OCI-LY7 (cell line): ENCODE results near the gene DCC. TPM values are rescaled to one million over a fixed set of nuclear protein-coding genes. Genes with fewer than 3 reads are reported as not detected.

Experiments
- BruUV-seq: library from RNA; stranded (reverse); fragments of 400-500 nt; replicated peaks from 2 replicates; lab custom pipeline; 2021; lab: Mats Ljungman, UMichigan
- CTCF ChIA-PET: fragments of 300-600 bp; sonication (Branson Sonifier 250); formaldehyde crosslinking; loops from one replicate; lab custom pipeline; 2022; ENCODE audit warnings: antibody characterized with exemption; ENCODE audit not compliant: unreplicated experiment; lab: Charles Lee
- POLR2A ChIA-PET: fragments of 300-600 bp; sonication (Branson Sonifier 250); formaldehyde crosslinking; loops from one replicate; lab custom pipeline; 2022; ENCODE audit warnings: antibody characterized with exemption; lab: Charles Lee
- DNase-seq: peaks from one replicate; pipeline ENCODE4 v3.0.0-alpha.2; 2015; ENCODE audit warnings: low spot score
- H2AFZ ChIP-seq: fragments of 200-600 bp; sonication (generic), shearing (Covaris generic); 2 replicates; pipeline ENCODE4 v1.6.1; 2014; ENCODE audit warnings: mild to moderate bottlenecking, antibody characterized with exemption, low read length, moderate library complexity
- H3K27ac ChIP-seq: fragments of 200-600 bp; sonication (generic); 2 replicates; pipeline ENCODE4 v1.5.1; 2014; ENCODE audit warnings: mixed run types, low read depth, mild to moderate bottlenecking, moderate library complexity, low read length, inconsistent platforms; ENCODE audit not compliant: poor library complexity, severe bottlenecking
- H3K36me3 ChIP-seq: fragments of 200-600 bp; sonication (generic); 2 replicates; pipeline ENCODE4 v1.6.1; 2014; ENCODE audit warnings: mild to moderate bottlenecking, antibody characterized with exemption, low read length, moderate library complexity, mixed read lengths; ENCODE audit not compliant: insufficient read depth
- H3K4me1 ChIP-seq: fragments of 200-600 bp; sonication (generic); 2 replicates; pipeline ENCODE4 v1.5.1; 2014; ENCODE audit warnings: mild to moderate bottlenecking, low read length; ENCODE audit not compliant: insufficient read depth, poor library complexity, severe bottlenecking
- H3K4me2 ChIP-seq: fragments of 200-600 bp; sonication (generic); 2 replicates; pipeline ENCODE4 v1.6.1; 2014; ENCODE audit warnings: mild to moderate bottlenecking, low read length
- H3K4me3 ChIP-seq: fragments of 200-600 bp; sonication (generic); 2 replicates; pipeline ENCODE4 v1.5.1; 2014; ENCODE audit warnings: mild to moderate bottlenecking, low read depth, low read length; ENCODE audit not compliant: poor library complexity, severe bottlenecking
- H3K79me2 ChIP-seq: fragments of 200-600 bp; sonication (generic); 2 replicates; pipeline ENCODE4 v1.6.1; 2016; ENCODE audit warnings: low read depth, mild to moderate bottlenecking, low read length, moderate library complexity, mixed read lengths; ENCODE audit not compliant: insufficient read depth
- H3K9me2 ChIP-seq: fragments of 200-600 bp; sonication (generic); 2 replicates; pipeline ENCODE4 v1.6.1; 2016; ENCODE audit warnings: mild to moderate bottlenecking, low read length, mixed read lengths; ENCODE audit not compliant: insufficient read depth
- H3K9me3 ChIP-seq: fragments of 200-600 bp; sonication (generic); 2 replicates; pipeline ENCODE4 v1.6.1; 2014; ENCODE audit warnings: mild to moderate bottlenecking, mixed run types, low read length, mixed read lengths
- H4K20me1 ChIP-seq: fragments of 200-600 bp; sonication (generic); 2 replicates; pipeline ENCODE4 v1.6.1; 2014; ENCODE audit warnings: mild to moderate bottlenecking, antibody characterized with exemption, low read length, moderate library complexity, mixed read lengths; ENCODE audit not compliant: insufficient read depth
- EZH2phosphoT487 ChIP-seq: fragments of 200-600 bp; sonication (generic); IDR thresholded peaks from 2 replicates; pipeline ENCODE4 v1.6.1; 2018; ENCODE audit warnings: low read depth, borderline replicate concordance, mild to moderate bottlenecking, mixed run types, antibody characterized with exemption, low read length, moderate library complexity, mixed read lengths
- intact Hi-C: fragments of 100-400 bp; cut with micrococcal nuclease; formaldehyde crosslinking; loops from one replicate; pipeline ENCODE4 v1.10.0; 2022; ENCODE audit not compliant: unreplicated experiment
- total RNA-seq, 2 experiments: library from RNA; depleted of rRNA in 1 of 2; stranded (reverse); fragments of >200 nt in 1 of 2; shearing (Covaris generic) in 1 of 2; gene quantifications; 2 replicates each; pipeline ENCODE4 v1.2.3, GENCODE V29; 2014 to 2022
- TF ChIP-seq, protein P1 (sequence below): fragments of 200-600 bp; sonication (generic); conservative IDR thresholded peaks from 2 replicates; pipeline ENCODE4 v1.5.1; 2014; ENCODE audit warnings: mild to moderate bottlenecking, antibody characterized with exemption, low read length, moderate library complexity, mixed read lengths

DCC gene
- total RNA-seq, 2 experiments from 2014 or later: not detected

DNA sequence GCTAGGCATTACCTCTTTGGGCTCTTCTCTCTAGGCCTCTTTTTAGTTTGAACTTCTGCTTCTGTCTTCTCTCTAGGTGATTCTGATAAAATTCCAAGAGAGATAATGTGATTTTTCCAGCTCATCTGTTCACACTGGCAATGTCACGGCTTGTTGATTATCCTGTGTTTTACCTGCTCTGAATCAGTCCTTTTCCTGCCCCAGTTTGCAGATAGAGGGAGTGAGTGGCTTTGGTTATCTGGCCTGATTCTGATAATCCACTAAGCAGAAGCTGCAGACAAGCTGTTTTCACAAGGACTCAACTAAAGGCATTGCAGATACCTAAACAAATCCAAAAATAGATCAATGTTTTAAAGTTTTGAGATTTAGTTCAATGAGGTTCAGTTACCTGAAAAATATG, 111.9 kb downstream of the DCC start:
- Histone ChIP-seq H3K4me3 (no peak overlapping the region), H3K79me2 (no peaks in the 10 kb centered on the region), H4K20me1 (no peaks in the 10 kb centered on the region), H2AFZ (no peak overlapping the region), H3K4me2 (no peak overlapping the region), H3K36me3 (no peaks in the 10 kb centered on the region), H3K4me1 (no peaks in the 10 kb centered on the region), H3K27ac (no peak overlapping the region), H3K9me3 (no peaks in the 10 kb centered on the region), H3K9me2 (no peaks in the 10 kb centered on the region)
- no peak for DNase-seq
- ChIA-PET CTCF (no interaction called here), POLR2A (no interaction called here)
- no TSS peak for BruUV-seq
- TF ChIP-seq EZH2phosphoT487: no peak
- TF ChIP-seq, protein P1, sequence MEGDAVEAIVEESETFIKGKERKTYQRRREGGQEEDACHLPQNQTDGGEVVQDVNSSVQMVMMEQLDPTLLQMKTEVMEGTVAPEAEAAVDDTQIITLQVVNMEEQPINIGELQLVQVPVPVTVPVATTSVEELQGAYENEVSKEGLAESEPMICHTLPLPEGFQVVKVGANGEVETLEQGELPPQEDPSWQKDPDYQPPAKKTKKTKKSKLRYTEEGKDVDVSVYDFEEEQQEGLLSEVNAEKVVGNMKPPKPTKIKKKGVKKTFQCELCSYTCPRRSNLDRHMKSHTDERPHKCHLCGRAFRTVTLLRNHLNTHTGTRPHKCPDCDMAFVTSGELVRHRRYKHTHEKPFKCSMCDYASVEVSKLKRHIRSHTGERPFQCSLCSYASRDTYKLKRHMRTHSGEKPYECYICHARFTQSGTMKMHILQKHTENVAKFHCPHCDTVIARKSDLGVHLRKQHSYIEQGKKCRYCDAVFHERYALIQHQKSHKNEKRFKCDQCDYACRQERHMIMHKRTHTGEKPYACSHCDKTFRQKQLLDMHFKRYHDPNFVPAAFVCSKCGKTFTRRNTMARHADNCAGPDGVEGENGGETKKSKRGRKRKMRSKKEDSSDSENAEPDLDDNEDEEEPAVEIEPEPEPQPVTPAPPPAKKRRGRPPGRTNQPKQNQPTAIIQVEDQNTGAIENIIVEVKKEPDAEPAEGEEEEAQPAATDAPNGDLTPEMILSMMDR: no peak
- intact Hi-C loops: no loop called here

GRCh38 chr18:52452427-52452826, 112.4 kb downstream of the DCC start:
- no peak overlapping the region for H2AFZ ChIP-seq
- H3K36me3 ChIP-seq: no peaks in the 10 kb centered on the region
- H3K9me3 ChIP-seq: no peaks in the 10 kb centered on the region
- H3K4me3 ChIP-seq: no peak overlapping the region
- no peak overlapping the region for H3K27ac ChIP-seq
- no peak for DNase-seq
- no peak overlapping the region for H3K4me2 ChIP-seq
- H3K9me2 ChIP-seq: no peaks in the 10 kb centered on the region
- CTCF ChIA-PET: no interaction called here
- no TSS peak for BruUV-seq
- H3K4me1 ChIP-seq: no peaks in the 10 kb centered on the region
- intact Hi-C loops: no loop called here
- POLR2A ChIA-PET: no interaction called here
- H3K79me2 ChIP-seq: no peaks in the 10 kb centered on the region
- TF ChIP-seq, protein P1: no peak
- no peak for TF ChIP-seq EZH2phosphoT487
- no peaks in the 10 kb centered on the region for H4K20me1 ChIP-seq

GRCh38 chr18:52459890-52460289, 119.9 kb downstream of the DCC start:
- no peak for TF ChIP-seq EZH2phosphoT487
- TF ChIP-seq, protein P1: no peak
- no peaks in the 10 kb centered on the region for H4K20me1 ChIP-seq
- intact Hi-C loops: no loop called here
- ChIA-PET CTCF (no interaction called here), POLR2A (no interaction called here)
- H3K27ac ChIP-seq: no peak overlapping the region
- no TSS peak for BruUV-seq
- no peak overlapping the region for H3K4me2 ChIP-seq
- no peaks in the 10 kb centered on the region for H3K9me2 ChIP-seq
- H3K4me1 ChIP-seq: no peaks in the 10 kb centered on the region
- no peak for DNase-seq
- H3K79me2 ChIP-seq: no peaks in the 10 kb centered on the region
- H3K9me3 ChIP-seq: no peaks in the 10 kb centered on the region
- no peaks in the 10 kb centered on the region for H3K36me3 ChIP-seq
- H2AFZ ChIP-seq: no peak overlapping the region
- H3K4me3 ChIP-seq: no peak overlapping the region
